HepG2 (cell line): ENCODE results near the gene VWA1. TPM values are rescaled to one million over a fixed set of nuclear protein-coding genes. Genes with fewer than 3 reads are reported as not detected.

Experiments
- ATAC-seq: fragments of 200-7000 bp; cut with Tn5 transposase; 3 replicates; pipeline ENCODE4 v1.9.1; 2020; ENCODE audit warnings: mild to moderate bottlenecking, moderate library complexity
- BruUV-seq: library from RNA; stranded (reverse); fragments of 400-500 nt; replicated peaks from 2 replicates; lab custom pipeline; 2021; lab: Mats Ljungman, UMichigan
- CTCF ChIA-PET: fragments of 300-600 bp; formaldehyde crosslinking; extraction: SDS; loops from one replicate; lab custom pipeline; 2021; ENCODE audit warnings: low total read pairs, inconsistent platforms, low intra/inter-chr PET ratio; lab: Yijun Ruan, JAX
- POLR2A ChIA-PET: fragments of 350-600 bp; sonication (Branson Sonifier 250); formaldehyde crosslinking; loops from one replicate; lab custom pipeline; 2020; ENCODE audit warnings: antibody characterized with exemption, inconsistent platforms; lab: Yijun Ruan, JAX
- DNase-seq: peaks from one replicate; pipeline ENCODE4 v3.0.0-alpha.2; 2015; ENCODE audit warnings: low spot score
- FAIRE-seq: peaks from 3 replicates; lab custom pipeline; 2011; peaks lifted over from hg19 to GRCh38; lab: Jason Lieb, UNC
- H2AFZ ChIP-seq: one replicate; pipeline ENCODE4 v1.6.1; 2011; ENCODE audit warnings: low read length, inconsistent platforms
- H3K27ac ChIP-seq: fragments of 300-600 bp; 3 replicates; pipeline ENCODE4 v1.8.0; 2011; ENCODE audit warnings: mixed run types, mild to moderate bottlenecking, mixed read lengths, low read length, inconsistent platforms; ENCODE audit not compliant: insufficient read depth; ENCODE audit errors: extremely low read length
- H3K27me3 ChIP-seq, 2 experiments: fragments of 200-600 bp in 1 of 2; 2 replicates in 1 of 2; 3 replicates in 1 of 2; pipeline versions ENCODE4 v1.6.0 to v1.8.0; 2011; ENCODE audit warnings: low read length in 2 of 2, mild to moderate bottlenecking in 2 of 2, moderate library complexity in 2 of 2, inconsistent platforms in 1 of 2; ENCODE audit not compliant: insufficient read depth in 2 of 2, control insufficient read depth in 1 of 2
- H3K36me3 ChIP-seq, 2 experiments: fragments of 200-600 bp in 1 of 2; replicated peaks in 1 of 2; 2 replicates in 1 of 2; 3 replicates in 1 of 2; pipeline versions ENCODE4 v1.5.1 to v1.8.0; 2011; ENCODE audit warnings: low read length in 2 of 2, inconsistent platforms in 1 of 2; ENCODE audit not compliant: insufficient read depth in 2 of 2, control insufficient read depth in 1 of 2
- H3K4me1 ChIP-seq: 2 replicates; pipeline ENCODE4 v1.5.1; 2012; ENCODE audit warnings: low read length, inconsistent platforms; ENCODE audit not compliant: insufficient read depth
- H3K4me2 ChIP-seq: 2 replicates; pipeline ENCODE4 v1.6.0; 2011; ENCODE audit warnings: low read depth, low read length, inconsistent platforms
- H3K4me3 ChIP-seq, 3 experiments: fragments of 200-600 bp in 1 of 3; sonication (generic), shearing (Covaris generic) in 1 of 3; replicated peaks in 1 of 3; 2 replicates each; pipeline ENCODE4 v1.5.1; 2011 to 2016; ENCODE audit warnings: low read length in 3 of 3, inconsistent platforms in 2 of 3, low read depth in 2 of 3, mild to moderate bottlenecking in 2 of 3, control low read depth in 1 of 3, mixed read lengths in 1 of 3; ENCODE audit not compliant: insufficient read depth in 1 of 3
- H3K79me2 ChIP-seq: one replicate; pipeline ENCODE4 v1.6.1; 2011; ENCODE audit warnings: low read length, inconsistent platforms; ENCODE audit not compliant: insufficient read depth
- H3K9ac ChIP-seq: 2 replicates; pipeline ENCODE4 v1.6.0; 2011; ENCODE audit warnings: mild to moderate bottlenecking, low read depth, low read length, inconsistent platforms; ENCODE audit not compliant: insufficient read depth
- H3K9me3 ChIP-seq: 2 replicates; pipeline ENCODE4 v1.5.1; 2012; ENCODE audit warnings: mild to moderate bottlenecking, low read length
- H4K20me1 ChIP-seq: 2 replicates; pipeline ENCODE4 v1.6.0; 2011; ENCODE audit warnings: inconsistent platforms, mild to moderate bottlenecking, low read length, moderate library complexity; ENCODE audit not compliant: insufficient read depth
- ATF7-NPFF ChIP-seq: sonication (generic); formaldehyde crosslinking; IDR thresholded peaks from 2 replicates; pipeline ENCODE4 v1.8.1; 2023; ENCODE audit warnings: mild to moderate bottlenecking, low read depth, missing genetic modification reagents, moderate library complexity
- ZFX ChIP-seq: sonication (generic); formaldehyde crosslinking; IDR thresholded peaks from 2 replicates; pipeline ENCODE4 v1.4.0; 2020; ENCODE audit warnings: mild to moderate bottlenecking, low read depth, missing genetic modification reagents, moderate library complexity
- ZNF746 ChIP-seq: sonication (generic); formaldehyde crosslinking; IDR thresholded peaks from 2 replicates; pipeline ENCODE4 v1.8.0; 2022; ENCODE audit warnings: mild to moderate bottlenecking, missing genetic modification reagents
- ZNF768 ChIP-seq: sonication (generic); formaldehyde crosslinking; IDR thresholded peaks from 2 replicates; pipeline ENCODE4 v1.4.0; 2020; ENCODE audit warnings: missing genetic modification reagents
- WGBS: methylation state at CpG from one replicate; pipeline ENCODE4 v1.1.6; 2017; ENCODE audit warnings: low lambda C conversion rate; 5-methylcytosine and 5-hydroxymethylcytosine counted together
- in situ Hi-C: cut with HindIII; loops from 2 replicates; pipeline ENCODE4 v1.10.0; 2017; ENCODE audit warnings: low pct_unique_long_range_greater_than_20kb; ENCODE audit not compliant: extremely low pct_ligation_motif_present
- intact Hi-C: fragments of 100-400 bp; cut with micrococcal nuclease; formaldehyde crosslinking; loops from one replicate; pipeline ENCODE4 v1.10.0; 2022; ENCODE audit not compliant: unreplicated experiment
- polyA plus RNA-seq, 8 experiments: library from polyadenylated mRNA; depleted of rRNA in 3 of 8; stranded (reverse) in 7 of 8; unstranded in 1 of 8; fragments of >200 nt; fragmentation: Illumina TruSeq in 4 of 8; extraction: Trizol in 4 of 8; gene quantifications; 2 replicates each; pipeline versions ENCODE4 v1.2.1 to v1.2.3, GENCODE V29; 2011 to 2016; ENCODE audit warnings: low read depth in 4 of 8, missing spikeins in 1 of 8, mixed read lengths in 1 of 8; ENCODE audit not compliant: insufficient read depth in 1 of 8
- total RNA-seq, 5 experiments: library from RNA; depleted of rRNA; stranded (reverse); fragments of >200 nt; fragmentation: Illumina TruSeq; extraction: Trizol; gene quantifications; 2 replicates each; pipeline ENCODE4 v1.2.3, GENCODE V29; 2016; ENCODE audit warnings: low read depth in 1 of 5
- TF ChIP-seq, protein P1 (sequence below): sonication (generic); formaldehyde crosslinking; IDR thresholded peaks from 2 replicates; pipeline ENCODE4 v1.5.1; 2020; ENCODE audit warnings: mild to moderate bottlenecking, missing genetic modification reagents, moderate library complexity
- TF ChIP-seq, protein P2 (sequence below): sonication (generic); formaldehyde crosslinking; IDR thresholded peaks from 2 replicates; pipeline ENCODE4 v1.9.0; 2021; ENCODE audit warnings: missing genetic modification reagents, borderline replicate concordance

VWA1 gene
- total and polyA plus RNA-seq, 2 of the 13 experiments (the other 11 are each of a cell fraction or from before 2014, with no cell fraction given): 40.9 to 57.5 TPM

DNA sequence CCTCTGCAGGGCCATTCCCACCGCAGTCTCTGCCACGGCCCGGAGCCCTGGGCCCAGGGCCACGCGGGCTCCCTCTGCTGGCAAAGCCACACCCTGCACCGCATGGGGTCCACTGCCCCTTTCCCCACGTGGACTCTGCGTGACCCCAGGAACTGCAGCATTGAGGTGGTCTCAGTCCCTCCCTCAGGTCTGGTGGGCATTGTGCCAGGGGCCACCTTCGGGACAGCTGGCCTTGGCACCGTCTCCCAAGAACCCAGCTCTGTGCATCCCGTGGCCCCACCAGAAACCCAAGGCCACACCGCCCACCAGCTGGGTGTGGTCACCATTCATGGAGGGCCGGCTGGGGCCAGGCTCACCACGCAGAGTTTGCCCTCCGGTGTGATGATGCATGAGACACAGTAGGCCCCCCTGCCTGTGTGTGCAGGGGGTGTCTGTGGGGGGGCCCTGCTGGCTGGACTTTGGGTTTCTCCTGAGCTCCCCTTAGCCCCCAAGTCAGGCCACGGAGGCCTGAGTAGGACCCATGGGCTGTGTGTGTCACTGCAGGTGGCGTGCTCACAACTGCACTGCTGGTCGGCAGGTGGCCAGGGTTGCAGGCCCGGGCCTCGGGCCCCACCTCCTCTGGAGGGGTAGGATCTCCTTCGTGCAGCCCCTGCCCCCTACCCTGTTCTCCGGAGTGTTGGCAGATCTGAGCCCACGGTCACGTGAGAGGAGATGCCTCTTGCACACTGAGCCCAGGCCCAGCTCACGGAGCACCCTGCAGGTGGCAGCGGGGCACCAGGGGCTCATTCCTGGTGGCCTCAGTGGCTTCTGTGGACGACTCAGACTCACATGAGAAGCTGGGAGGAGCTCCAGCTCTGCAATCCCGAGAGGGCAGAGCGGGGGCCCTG lies 5.8 kb downstream of the VWA1 start:
- H3K27ac ChIP-seq: no peak overlapping the region
- POLR2A ChIA-PET: interaction anchor here (0.6 to 5.4 kb wide), 11 partner anchors 10 to 64 kb away, joined by 3 to 76 read pairs (median 7); partner anchors contain the start of genes ANKRD65, CCNL2 and MRPL20
- peak; percentile 64 for FAIRE-seq
- no peaks in the 10 kb centered on the region for H3K27me3 ChIP-seq
- no peaks in the 10 kb centered on the region for H4K20me1 ChIP-seq
- CTCF ChIA-PET: interaction anchor here (1.0 to 1.6 kb wide), 3 partner anchors 11 to 34 kb away, joined by 3 to 10 read pairs (median 3); partner anchors contain the start of gene MRPL20
- in situ Hi-C loops (no loop called here), intact Hi-C loops (loop anchor here (5.0 kb wide), 1 partner anchor 34 kb away; the partner anchor contains the start of gene MRPL20)
- H3K79me2 ChIP-seq: peaks cover 18% of the 10 kb centered on the region
- peak overlapping the region; percentile 75 for H3K4me2 ChIP-seq
- peak; percentile 60 for ATAC-seq
- peaks cover 0 to 2% of the 10 kb centered on the region in 2 experiments; a peak in 1 of 5 replicates for H3K36me3 ChIP-seq
- H3K4me3 ChIP-seq: peak overlapping the region in 2 of 3 experiments; percentile 13 to 66; a peak in 2 of 6 replicates
- DNase-seq: peak; percentile 41
- no peaks in the 10 kb centered on the region for H3K9me3 ChIP-seq
- H3K4me1 ChIP-seq: peaks cover 56% of the 10 kb centered on the region
- no CpG with 5 or more reads among the region's 29 CpGs for WGBS
- no peak overlapping the region for H2AFZ ChIP-seq
- H3K9ac ChIP-seq: peak overlapping the region; percentile 38
- no TSS peak for BruUV-seq
- 0 out of 2 replicates have a peak, but pooled peaks have one; percentile 30 for TF ChIP-seq ATF7-NPFF (CRISPR knock-in tag)
- TF ChIP-seq, protein P1, sequence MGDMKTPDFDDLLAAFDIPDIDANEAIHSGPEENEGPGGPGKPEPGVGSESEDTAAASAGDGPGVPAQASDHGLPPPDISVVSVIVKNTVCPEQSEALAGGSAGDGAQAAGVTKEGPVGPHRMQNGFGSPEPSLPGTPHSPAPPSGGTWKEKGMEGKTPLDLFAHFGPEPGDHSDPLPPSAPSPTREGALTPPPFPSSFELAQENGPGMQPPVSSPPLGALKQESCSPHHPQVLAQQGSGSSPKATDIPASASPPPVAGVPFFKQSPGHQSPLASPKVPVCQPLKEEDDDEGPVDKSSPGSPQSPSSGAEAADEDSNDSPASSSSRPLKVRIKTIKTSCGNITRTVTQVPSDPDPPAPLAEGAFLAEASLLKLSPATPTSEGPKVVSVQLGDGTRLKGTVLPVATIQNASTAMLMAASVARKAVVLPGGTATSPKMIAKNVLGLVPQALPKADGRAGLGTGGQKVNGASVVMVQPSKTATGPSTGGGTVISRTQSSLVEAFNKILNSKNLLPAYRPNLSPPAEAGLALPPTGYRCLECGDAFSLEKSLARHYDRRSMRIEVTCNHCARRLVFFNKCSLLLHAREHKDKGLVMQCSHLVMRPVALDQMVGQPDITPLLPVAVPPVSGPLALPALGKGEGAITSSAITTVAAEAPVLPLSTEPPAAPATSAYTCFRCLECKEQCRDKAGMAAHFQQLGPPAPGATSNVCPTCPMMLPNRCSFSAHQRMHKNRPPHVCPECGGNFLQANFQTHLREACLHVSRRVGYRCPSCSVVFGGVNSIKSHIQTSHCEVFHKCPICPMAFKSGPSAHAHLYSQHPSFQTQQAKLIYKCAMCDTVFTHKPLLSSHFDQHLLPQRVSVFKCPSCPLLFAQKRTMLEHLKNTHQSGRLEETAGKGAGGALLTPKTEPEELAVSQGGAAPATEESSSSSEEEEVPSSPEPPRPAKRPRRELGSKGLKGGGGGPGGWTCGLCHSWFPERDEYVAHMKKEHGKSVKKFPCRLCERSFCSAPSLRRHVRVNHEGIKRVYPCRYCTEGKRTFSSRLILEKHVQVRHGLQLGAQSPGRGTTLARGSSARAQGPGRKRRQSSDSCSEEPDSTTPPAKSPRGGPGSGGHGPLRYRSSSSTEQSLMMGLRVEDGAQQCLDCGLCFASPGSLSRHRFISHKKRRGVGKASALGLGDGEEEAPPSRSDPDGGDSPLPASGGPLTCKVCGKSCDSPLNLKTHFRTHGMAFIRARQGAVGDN (CRISPR knock-in tag): peak; percentile 77
- TF ChIP-seq, protein P2, sequence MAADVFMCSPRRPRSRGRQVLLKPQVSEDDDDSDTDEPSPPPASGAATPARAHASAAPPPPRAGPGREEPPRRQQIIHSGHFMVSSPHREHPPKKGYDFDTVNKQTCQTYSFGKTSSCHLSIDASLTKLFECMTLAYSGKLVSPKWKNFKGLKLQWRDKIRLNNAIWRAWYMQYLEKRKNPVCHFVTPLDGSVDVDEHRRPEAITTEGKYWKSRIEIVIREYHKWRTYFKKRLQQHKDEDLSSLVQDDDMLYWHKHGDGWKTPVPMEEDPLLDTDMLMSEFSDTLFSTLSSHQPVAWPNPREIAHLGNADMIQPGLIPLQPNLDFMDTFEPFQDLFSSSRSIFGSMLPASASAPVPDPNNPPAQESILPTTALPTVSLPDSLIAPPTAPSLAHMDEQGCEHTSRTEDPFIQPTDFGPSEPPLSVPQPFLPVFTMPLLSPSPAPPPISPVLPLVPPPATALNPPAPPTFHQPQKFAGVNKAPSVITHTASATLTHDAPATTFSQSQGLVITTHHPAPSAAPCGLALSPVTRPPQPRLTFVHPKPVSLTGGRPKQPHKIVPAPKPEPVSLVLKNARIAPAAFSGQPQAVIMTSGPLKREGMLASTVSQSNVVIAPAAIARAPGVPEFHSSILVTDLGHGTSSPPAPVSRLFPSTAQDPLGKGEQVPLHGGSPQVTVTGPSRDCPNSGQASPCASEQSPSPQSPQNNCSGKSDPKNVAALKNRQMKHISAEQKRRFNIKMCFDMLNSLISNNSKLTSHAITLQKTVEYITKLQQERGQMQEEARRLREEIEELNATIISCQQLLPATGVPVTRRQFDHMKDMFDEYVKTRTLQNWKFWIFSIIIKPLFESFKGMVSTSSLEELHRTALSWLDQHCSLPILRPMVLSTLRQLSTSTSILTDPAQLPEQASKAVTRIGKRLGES: peak; percentile 94
- TF ChIP-seq ZFX (CRISPR knock-in tag): peak; percentile 84
- no peak for TF ChIP-seq ZNF746 (CRISPR knock-in tag)
- peak; percentile 26; the same call in 1 of the 2 replicates for TF ChIP-seq ZNF768 (CRISPR knock-in tag)
